Islet precursor cell (in vitro differentiated cells): Measurements from ENCODE around the gene PAX3.

Experiments
- DNase-seq: peaks from one replicate; pipeline ENCODE4 v3.0.0-alpha.2; 2018

Gene PAX3

GRCh38 chr2:222309766-222310165 is 11.0 kb upstream of the PAX3 start:
- DNase-seq = no peak

- no peak for DNase-seq
These were observed 10.6 kb upstream of the PAX3 start for GRCh38 chr2:222309361-222309760.

- no peak for DNase-seq
These were observed 9.4 kb upstream of the PAX3 start for GRCh38 chr2:222307978-222308730.

- DNase-seq = peak; percentile 75
These were observed 8.5 kb upstream of the PAX3 start for GRCh38 chr2:222307143-222307756.

- DNase-seq = no peak
These were observed 7.8 kb upstream of the PAX3 start for GRCh38 chr2:222306393-222307142.

- DNase-seq = peak; percentile 62
These were observed 7.0 kb upstream of the PAX3 start for GRCh38 chr2:222305516-222306392.

- DNase-seq = no peak
These were observed 6.1 kb upstream of the PAX3 start for GRCh38 chr2:222304737-222305515.

GRCh38 chr2:222303828-222304736 is 5.3 kb upstream of the PAX3 start:
- no peak for DNase-seq

GRCh38 chr2:222303045-222303827 is 4.4 kb upstream of the PAX3 start:
- peak; percentile 49 for DNase-seq

- DNase-seq = no peak
These were observed 3.6 kb upstream of the PAX3 start for GRCh38 chr2:222302178-222303018.

GRCh38 chr2:222301796-222302118 is 3.0 kb upstream of the PAX3 start:
- no peak for DNase-seq

GRCh38 chr2:222301053-222301795 is 2.4 kb upstream of the PAX3 start:
- peak; percentile 61 for DNase-seq

- DNase-seq = no peak
These were observed 1.9 kb upstream of the PAX3 start for GRCh38 chr2:222300726-222301052.

GRCh38 chr2:222299906-222300725 is 1.3 kb upstream of the PAX3 start:
- no peak for DNase-seq

- no peak for DNase-seq
These were observed 842 bp downstream of the PAX3 start for GRCh38 chr2:222298001-222298310.

- no peak for DNase-seq
These were observed 1.2 kb downstream of the PAX3 start for GRCh38 chr2:222297600-222297935.

GRCh38 chr2:222296911-222297599 is 1.7 kb downstream of the PAX3 start:
- DNase-seq = peak; percentile 86
